Kidney glomerular epithelial cell (primary cell): Measurements from ENCODE around the gene ADIPOR1.
"Not testable (repeated sequence)": the region's sequence is repeated elsewhere in the genome, so short reads cannot be mapped to it uniquely, and the experiment has no call there.

ENCODE experiments used
- DNase-seq: peaks from one replicate; lab custom pipeline; 2025; lab: John Stamatoyannopoulos, UW

ADIPOR1 gene

GRCh38 chr1:202938287-202938925 is 19.7 kb downstream of the ADIPOR1 start:
- DNase-seq, result no peak

- not testable (repeated sequence) for DNase-seq
Measured at GRCh38 chr1:202936409-202936808, 21.7 kb downstream of the ADIPOR1 start.

- DNase-seq, result no peak
Measured at GRCh38 chr1:202935844-202936243, 22.3 kb downstream of the ADIPOR1 start.

- DNase-seq, result no peak
Measured at GRCh38 chr1:202934755-202935154, 23.4 kb downstream of the ADIPOR1 start.

- DNase-seq, result no peak
Measured at GRCh38 chr1:202932476-202932875, 25.6 kb downstream of the ADIPOR1 start.

- peak; percentile 83 for DNase-seq
Measured at GRCh38 chr1:202926581-202927491, 31.3 kb downstream of the ADIPOR1 start, which contains the start of gene KLHL12. Gene KLHL12, minus strand, starts transcription at chr1:202927234. Its CDS starts 2,072 bp downstream, at chr1:202925162.

GRCh38 chr1:202923533-202923932 is 34.6 kb downstream of the ADIPOR1 start:
- DNase-seq, result no peak

GRCh38 chr1:202919615-202920014 is 38.5 kb downstream of the ADIPOR1 start:
- no peak for DNase-seq

GRCh38 chr1:202915146-202915545 is 43.0 kb downstream of the ADIPOR1 start:
- DNase-seq, result no peak

GRCh38 chr1:202912476-202912875 is 45.6 kb downstream of the ADIPOR1 start:
- DNase-seq, result not testable (repeated sequence)

- DNase-seq, result no peak
Measured at GRCh38 chr1:202909494-202909893, 48.6 kb downstream of the ADIPOR1 start.

- no peak for DNase-seq
Measured at GRCh38 chr1:202908998-202909397, 49.1 kb downstream of the ADIPOR1 start.

GRCh38 chr1:202905331-202905730 is 52.8 kb downstream of the ADIPOR1 start:
- no peak for DNase-seq

GRCh38 chr1:202903808-202904207 is 54.3 kb downstream of the ADIPOR1 start:
- not testable (repeated sequence) for DNase-seq

- DNase-seq, result no peak
Measured at GRCh38 chr1:202901555-202901954, 56.6 kb downstream of the ADIPOR1 start.

GRCh38 chr1:202892501-202892900 is 65.6 kb downstream of the ADIPOR1 start:
- DNase-seq, result no peak
